Stimulated activated effector memory CD8-positive, alpha-beta T cell treated with anti-CD3 and anti-CD28 coated beads, Interleukin-12 subunit alpha, Interleukin-12 subunit beta, amount 100 ng/mL, for 72 hours (primary cell): ENCODE results near the gene VPS18.

Experiments
- ATAC-seq: fragments of 150-1000 bp; cut with Tn5 transposase; 2 replicates; pipeline ENCODE4 v1.10.0; 2021
- DNase-seq, 2 donors: peaks; one replicate each; pipeline ENCODE4 v3.0.0; 2021 to 2022; ENCODE audit warnings: low spot score in 2 of 2
- H3K27ac Mint-ChIP-seq: one replicate; pipeline ENCODE4 v1.8.0; 2022; ENCODE audit warnings: mild to moderate bottlenecking, mixed read lengths
- H3K36me3 Mint-ChIP-seq: one replicate; pipeline ENCODE4 v1.8.0; 2022; ENCODE audit warnings: mild to moderate bottlenecking, mixed read lengths
- H3K4me1 Mint-ChIP-seq: one replicate; pipeline ENCODE4 v1.8.0; 2022; ENCODE audit warnings: mixed read lengths
- H3K4me3 Mint-ChIP-seq: one replicate; pipeline ENCODE4 v1.8.0; 2022; ENCODE audit warnings: mild to moderate bottlenecking, mixed read lengths
- H3K9me3 Mint-ChIP-seq: one replicate; pipeline ENCODE4 v1.8.0; 2022; ENCODE audit warnings: mixed read lengths

The VPS18 gene, protein sequence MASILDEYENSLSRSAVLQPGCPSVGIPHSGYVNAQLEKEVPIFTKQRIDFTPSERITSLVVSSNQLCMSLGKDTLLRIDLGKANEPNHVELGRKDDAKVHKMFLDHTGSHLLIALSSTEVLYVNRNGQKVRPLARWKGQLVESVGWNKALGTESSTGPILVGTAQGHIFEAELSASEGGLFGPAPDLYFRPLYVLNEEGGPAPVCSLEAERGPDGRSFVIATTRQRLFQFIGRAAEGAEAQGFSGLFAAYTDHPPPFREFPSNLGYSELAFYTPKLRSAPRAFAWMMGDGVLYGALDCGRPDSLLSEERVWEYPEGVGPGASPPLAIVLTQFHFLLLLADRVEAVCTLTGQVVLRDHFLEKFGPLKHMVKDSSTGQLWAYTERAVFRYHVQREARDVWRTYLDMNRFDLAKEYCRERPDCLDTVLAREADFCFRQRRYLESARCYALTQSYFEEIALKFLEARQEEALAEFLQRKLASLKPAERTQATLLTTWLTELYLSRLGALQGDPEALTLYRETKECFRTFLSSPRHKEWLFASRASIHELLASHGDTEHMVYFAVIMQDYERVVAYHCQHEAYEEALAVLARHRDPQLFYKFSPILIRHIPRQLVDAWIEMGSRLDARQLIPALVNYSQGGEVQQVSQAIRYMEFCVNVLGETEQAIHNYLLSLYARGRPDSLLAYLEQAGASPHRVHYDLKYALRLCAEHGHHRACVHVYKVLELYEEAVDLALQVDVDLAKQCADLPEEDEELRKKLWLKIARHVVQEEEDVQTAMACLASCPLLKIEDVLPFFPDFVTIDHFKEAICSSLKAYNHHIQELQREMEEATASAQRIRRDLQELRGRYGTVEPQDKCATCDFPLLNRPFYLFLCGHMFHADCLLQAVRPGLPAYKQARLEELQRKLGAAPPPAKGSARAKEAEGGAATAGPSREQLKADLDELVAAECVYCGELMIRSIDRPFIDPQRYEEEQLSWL

DNA sequence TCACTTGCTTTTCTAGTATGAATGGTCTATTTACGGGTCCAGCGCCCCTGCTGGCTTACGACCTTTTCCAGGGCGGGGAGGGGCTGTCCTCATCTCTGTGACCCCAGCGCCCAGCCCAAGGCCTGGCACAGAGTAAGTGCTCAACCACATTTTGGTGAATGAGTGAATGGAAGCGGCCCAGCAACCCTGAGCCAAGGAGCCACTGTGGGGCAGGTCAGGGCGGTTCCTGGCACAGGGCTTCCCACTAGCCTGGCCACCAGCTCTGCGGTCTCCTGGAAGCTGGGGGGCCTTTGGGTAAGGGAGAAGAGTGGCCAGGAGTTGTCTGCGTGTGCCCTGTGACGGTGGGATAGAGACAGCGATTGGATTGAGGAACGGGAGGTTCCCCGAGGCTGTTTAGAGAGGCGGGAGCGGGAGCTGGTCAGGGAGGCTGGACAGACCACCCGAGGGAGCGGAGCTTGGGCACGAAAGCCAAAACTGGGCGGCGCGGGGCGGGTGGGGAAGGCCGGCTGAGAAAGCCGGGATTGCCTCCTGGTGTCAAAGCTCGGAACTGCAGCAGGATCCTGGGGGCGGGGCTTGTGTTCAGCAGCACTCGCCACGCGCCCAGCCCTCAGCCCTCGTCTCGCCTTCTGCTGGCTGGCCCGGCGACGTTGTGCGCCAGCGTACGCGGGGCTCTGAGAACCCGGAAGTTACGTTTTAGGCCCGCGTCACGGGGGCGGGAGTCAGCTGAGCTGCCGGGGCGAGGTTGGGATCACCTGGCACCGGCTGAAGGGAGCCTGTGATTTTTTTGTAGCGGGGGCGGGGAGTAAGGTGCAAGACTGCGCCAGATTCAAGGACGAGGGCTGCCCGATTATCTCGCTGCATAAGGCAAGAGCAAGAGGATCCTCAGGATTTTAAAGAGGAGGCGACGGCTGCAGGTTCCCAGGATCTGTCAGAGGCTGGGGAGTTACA, at the start of gene VPS18:
VPS18 (plus strand) TSS at position 718 of the 948 bp plus-strand sequence. CDS start 319 bp downstream, outside the sequence.
- H3K36me3 Mint-ChIP-seq, result peaks cover 40% of the 10 kb centered on the region
- ATAC-seq (peak; percentile 98), DNase-seq (peak; percentile 100)
- peaks cover 53% of the 10 kb centered on the region for H3K4me1 Mint-ChIP-seq
- H3K9me3 Mint-ChIP-seq, result no peaks in the 10 kb centered on the region
- peak within 1 kb of the TSS; percentile 95 for H3K27ac Mint-ChIP-seq
- peak within 1 kb of the TSS; percentile 99 for H3K4me3 Mint-ChIP-seq

DNA sequence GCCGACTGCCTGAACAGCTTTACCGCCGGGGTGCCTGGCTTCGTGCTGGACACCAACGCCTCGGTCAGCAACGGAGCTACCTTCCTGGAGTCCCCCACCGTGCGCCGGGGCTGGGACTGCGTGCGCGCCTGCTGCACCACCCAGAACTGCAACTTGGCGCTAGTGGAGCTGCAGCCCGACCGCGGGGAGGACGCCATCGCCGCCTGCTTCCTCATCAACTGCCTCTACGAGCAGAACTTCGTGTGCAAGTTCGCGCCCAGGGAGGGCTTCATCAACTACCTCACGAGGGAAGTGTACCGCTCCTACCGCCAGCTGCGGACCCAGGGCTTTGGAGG, 49.6 kb upstream of the VPS18 start:
- peak; percentile 59 for ATAC-seq
- H3K9me3 Mint-ChIP-seq, result no peaks in the 10 kb centered on the region
- peaks cover 18% of the 10 kb centered on the region for H3K4me1 Mint-ChIP-seq
- H3K36me3 Mint-ChIP-seq, result peaks cover 12% of the 10 kb centered on the region
- peak overlapping the region; percentile 81 for H3K4me3 Mint-ChIP-seq
- DNase-seq, result peak in 1 of 2 donors; percentile 14
- peak overlapping the region; percentile 45 for H3K27ac Mint-ChIP-seq

- Mint-ChIP-seq H3K27ac (peak overlapping the region; percentile 45), H3K36me3 (peaks cover 12% of the 10 kb centered on the region), H3K9me3 (no peaks in the 10 kb centered on the region), H3K4me3 (peak overlapping the region; percentile 81), H3K4me1 (peaks cover 18% of the 10 kb centered on the region)
- DNase-seq (no peak), ATAC-seq (no peak)
Measured at GRCh38 chr15:40845036-40845435, 49.2 kb upstream of the VPS18 start.

DNA sequence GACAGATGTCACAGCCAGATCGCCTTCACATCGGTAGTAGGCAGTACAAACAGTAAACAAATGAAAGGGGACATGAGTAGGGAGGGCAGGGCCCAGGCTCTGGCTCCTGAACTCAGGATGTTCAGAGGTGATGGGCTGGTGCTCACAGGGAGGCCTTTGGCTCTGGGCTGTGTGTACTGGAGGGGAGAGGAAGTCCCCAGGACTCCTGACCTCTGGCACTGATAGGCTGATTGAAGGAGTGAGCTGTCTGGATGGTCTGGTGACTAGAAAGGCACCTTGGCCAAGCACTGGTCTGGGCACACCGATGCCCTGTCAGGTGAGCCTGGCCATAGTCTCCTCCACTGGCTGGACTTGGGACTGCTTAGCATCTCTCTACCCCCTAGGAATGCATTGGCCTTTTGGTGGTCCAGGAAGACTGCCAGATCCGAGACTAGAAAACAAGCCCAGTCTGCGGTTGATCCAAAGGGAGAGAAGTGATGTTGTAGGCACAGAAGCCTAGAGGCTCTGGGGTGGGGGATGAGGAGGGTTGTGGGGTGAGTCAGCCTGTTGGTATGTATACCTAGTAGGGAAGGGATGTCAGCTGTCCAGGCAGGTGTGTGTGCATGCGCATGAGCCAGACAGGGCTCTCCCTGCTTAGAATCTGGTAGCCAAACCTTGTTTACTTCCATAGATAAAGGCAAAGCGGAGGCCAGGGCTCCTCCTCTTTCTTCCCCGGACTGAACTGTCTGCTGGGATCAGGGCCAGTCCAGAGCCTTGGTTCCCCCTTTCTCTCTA, 48.6 kb upstream of the VPS18 start:
- peak overlapping the region; percentile 10 for H3K27ac Mint-ChIP-seq
- peak overlapping the region; percentile 81 for H3K4me3 Mint-ChIP-seq
- no peaks in the 10 kb centered on the region for H3K9me3 Mint-ChIP-seq
- peaks cover 12% of the 10 kb centered on the region for H3K36me3 Mint-ChIP-seq
- no peak for ATAC-seq
- no peak for DNase-seq
- peaks cover 18% of the 10 kb centered on the region for H3K4me1 Mint-ChIP-seq

GRCh38 chr15:40846841-40847222, 47.4 kb upstream of the VPS18 start:
- Mint-ChIP-seq H3K27ac (peak overlapping the region; percentile 10), H3K4me3 (no peak overlapping the region), H3K4me1 (peaks cover 18% of the 10 kb centered on the region), H3K9me3 (no peaks in the 10 kb centered on the region), H3K36me3 (peaks cover 12% of the 10 kb centered on the region)
- DNase-seq, result no peak
- no peak for ATAC-seq

DNA sequence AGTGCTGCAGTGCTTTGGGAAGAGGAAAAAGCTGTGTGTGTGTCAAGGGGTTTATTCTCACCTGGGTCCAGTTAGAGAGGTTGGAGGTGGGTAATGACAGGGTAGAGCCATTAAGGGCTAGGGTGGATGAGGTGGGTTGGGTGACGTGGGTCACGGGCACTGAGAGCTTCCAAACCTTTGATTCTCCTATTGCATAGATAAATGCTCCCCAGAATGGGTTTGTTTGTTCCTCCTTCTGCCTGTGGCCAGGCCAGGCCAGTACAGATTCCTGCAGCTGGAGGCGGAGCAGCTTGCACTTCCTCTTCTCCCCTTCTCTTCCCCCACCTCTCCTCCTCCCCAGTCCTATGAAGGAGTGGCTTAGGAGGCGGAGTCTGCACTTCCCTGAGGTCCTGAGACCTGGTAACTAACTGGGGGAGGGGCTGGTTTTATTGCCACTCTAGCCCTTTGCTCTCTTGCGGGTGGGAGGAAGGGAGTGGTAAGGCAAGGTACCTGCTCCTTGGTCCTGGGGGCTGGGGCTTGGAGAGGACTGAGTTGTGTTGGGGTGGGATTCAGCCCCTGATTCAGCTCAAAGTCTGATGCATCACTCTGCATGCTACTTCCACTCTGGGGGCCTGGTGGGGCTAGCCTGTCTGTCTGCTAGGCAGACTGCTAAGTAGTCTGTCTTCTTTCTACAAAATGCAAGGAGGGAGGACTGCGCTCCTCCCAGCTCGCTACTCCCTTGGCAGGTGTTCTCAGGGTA, 46.9 kb upstream of the VPS18 start:
- Mint-ChIP-seq H3K4me3 (no peak overlapping the region), H3K27ac (peak overlapping the region; percentile 10), H3K4me1 (peaks cover 18% of the 10 kb centered on the region), H3K36me3 (peaks cover 12% of the 10 kb centered on the region), H3K9me3 (no peaks in the 10 kb centered on the region)
- no peak for ATAC-seq
- no peak for DNase-seq

GRCh38 chr15:40850576-40851112, 43.6 kb upstream of the VPS18 start:
- peaks cover 13% of the 10 kb centered on the region for H3K4me1 Mint-ChIP-seq
- no peak for ATAC-seq
- no peak overlapping the region for H3K27ac Mint-ChIP-seq
- H3K36me3 Mint-ChIP-seq, result peaks cover 5% of the 10 kb centered on the region
- H3K9me3 Mint-ChIP-seq, result no peaks in the 10 kb centered on the region
- no peak overlapping the region for H3K4me3 Mint-ChIP-seq
- no peak for DNase-seq

- Mint-ChIP-seq H3K9me3 (no peaks in the 10 kb centered on the region), H3K4me3 (no peak overlapping the region)
Measured at GRCh38 chr15:40852529-40852928, 41.7 kb upstream of the VPS18 start.

GRCh38 chr15:40853241-40853890, 40.9 kb upstream of the VPS18 start:
- ATAC-seq (no peak), DNase-seq (no peak)
- Mint-ChIP-seq H3K27ac (no peak overlapping the region), H3K36me3 (no peaks in the 10 kb centered on the region), H3K4me3 (no peak overlapping the region), H3K9me3 (no peaks in the 10 kb centered on the region), H3K4me1 (peaks cover 8% of the 10 kb centered on the region)

More at GRCh38 chr15:40852529-40852928, 41.7 kb upstream of the VPS18 start:
- Mint-ChIP-seq H3K4me1 (peaks cover 9% of the 10 kb centered on the region), H3K27ac (no peak overlapping the region), H3K36me3 (peaks cover 5% of the 10 kb centered on the region)
- DNase-seq (no peak), ATAC-seq (no peak)

GRCh38 chr15:40854161-40854560, 40.1 kb upstream of the VPS18 start:
- no peak overlapping the region for H3K4me3 Mint-ChIP-seq

DNA sequence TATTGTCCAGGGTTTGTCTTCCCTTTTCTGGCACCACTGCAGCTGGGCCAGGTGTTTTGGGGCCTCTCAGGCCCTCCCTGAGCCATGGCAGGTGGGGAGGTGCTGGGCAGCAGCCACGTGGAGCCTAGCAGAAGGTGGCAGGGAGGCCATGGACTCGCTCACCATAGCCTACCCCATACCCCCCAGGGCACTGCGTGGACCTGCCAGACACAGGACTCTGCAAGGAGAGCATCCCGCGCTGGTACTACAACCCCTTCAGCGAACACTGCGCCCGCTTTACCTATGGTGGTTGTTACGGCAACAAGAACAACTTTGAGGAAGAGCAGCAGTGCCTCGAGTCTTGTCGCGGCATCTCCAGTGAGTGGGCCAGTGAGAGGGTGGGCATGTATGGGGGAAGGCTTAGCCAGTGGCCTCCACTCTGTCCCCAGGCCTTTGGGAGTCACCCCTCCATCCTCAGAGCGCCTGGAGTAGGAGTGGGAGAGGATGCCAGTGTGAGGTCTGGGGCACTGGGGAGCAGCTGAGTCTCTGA, 38.5 kb upstream of the VPS18 start:
- Mint-ChIP-seq H3K4me3 (no peak overlapping the region), H3K9me3 (no peaks in the 10 kb centered on the region), H3K27ac (peak overlapping the region; percentile 65), H3K36me3 (no peaks in the 10 kb centered on the region), H3K4me1 (peaks cover 14% of the 10 kb centered on the region)
- ATAC-seq (no peak), DNase-seq (no peak)

More at GRCh38 chr15:40854161-40854560, 40.1 kb upstream of the VPS18 start:
- H3K27ac Mint-ChIP-seq, result no peak overlapping the region
- H3K9me3 Mint-ChIP-seq, result no peaks in the 10 kb centered on the region
- no peak for ATAC-seq
- H3K4me1 Mint-ChIP-seq, result peaks cover 8% of the 10 kb centered on the region
- no peaks in the 10 kb centered on the region for H3K36me3 Mint-ChIP-seq
- no peak for DNase-seq

- no peak for DNase-seq
- H3K9me3 Mint-ChIP-seq, result no peaks in the 10 kb centered on the region
- no peaks in the 10 kb centered on the region for H3K36me3 Mint-ChIP-seq
- H3K4me3 Mint-ChIP-seq, result no peak overlapping the region
- no peak overlapping the region for H3K27ac Mint-ChIP-seq
- ATAC-seq, result no peak
- peaks cover 14% of the 10 kb centered on the region for H3K4me1 Mint-ChIP-seq
Measured at GRCh38 chr15:40856746-40857145, 37.5 kb upstream of the VPS18 start.
